Measurements from ENCODE around the gene VWCE. TPM values are rescaled to one million over a fixed set of nuclear protein-coding genes. Genes with fewer than 3 reads are reported as not detected.

The VWCE gene
- total and polyA plus RNA-seq, 7 donors: 0.23 to 1.4 (median 0.84) TPM

- H3K4me3 ChIP-seq: no peak overlapping the region
- H3K9me3 ChIP-seq: no peaks in the 10 kb centered on the region
- no peak overlapping the region for H3K27ac ChIP-seq
- peaks cover 0 to 21% (median 0%) of the 10 kb centered on the region in 3 donors for H3K27me3 ChIP-seq (ENCODE audit: insufficient read depth in 3 of 3, low read length in 2 of 3)
- peaks cover 30 to 61% of the 10 kb centered on the region in 2 donors for H3K36me3 ChIP-seq (ENCODE audit: insufficient read depth in 1 of 2, low read depth in 1 of 2)
- peak; percentile 36 to 50 (median 42) for ATAC-seq
- WGBS, 3 donors: 41 to 45% (median 45%) methylated on average over 5 of the region's 5 CpGs
- peak; percentile 42 to 65 for DNase-seq
- peaks cover 16% of the 10 kb centered on the region for H3K4me1 ChIP-seq
- intact Hi-C loops (cut with DNase I): no loop called here
- TF ChIP-seq CTCF (IDR thresholded peaks at IDR 0.05): no peak
These were observed 2.6 kb upstream of the VWCE start for GRCh38 chr11:61297746-61298145.

GRCh38 chr11:61297341-61297740, 2.2 kb upstream of the VWCE start:
- no peaks in the 10 kb centered on the region for H3K9me3 ChIP-seq
- DNase-seq (no peak), ATAC-seq (no peak)
- peaks cover 27 to 57% of the 10 kb centered on the region in 2 donors for H3K36me3 ChIP-seq (ENCODE audit: insufficient read depth in 1 of 2, low read depth in 1 of 2)
- H3K27me3 ChIP-seq (ENCODE audit: insufficient read depth in 3 of 3, low read length in 2 of 3): peaks cover 0 to 21% (median 0%) of the 10 kb centered on the region in 3 donors
- peaks cover 16% of the 10 kb centered on the region for H3K4me1 ChIP-seq
- no peak overlapping the region for H3K27ac ChIP-seq
- TF ChIP-seq CTCF (IDR thresholded peaks at IDR 0.05): no peak
- WGBS, 3 donors: 47 to 79% (median 65%) methylated on average over 1 of the region's 1 CpG
- intact Hi-C loops (cut with DNase I): no loop called here
- no peak overlapping the region for H3K4me3 ChIP-seq

GRCh38 chr11:61295596-61295926, 445 bp upstream of the VWCE start:
- ATAC-seq: peak in 1 of 4 donors; percentile 10
- H3K27ac ChIP-seq: no peak overlapping the region
- peak overlapping the region; percentile 69 for H3K4me3 ChIP-seq
- H3K27me3 ChIP-seq (ENCODE audit: insufficient read depth in 3 of 3, low read length in 2 of 3): peaks cover 0 to 21% (median 0%) of the 10 kb centered on the region in 3 donors
- intact Hi-C loops (cut with DNase I): no loop called here
- WGBS, 3 donors: 38 to 56% (median 49%) methylated on average over 12 of the region's 12 CpGs
- peaks cover 15 to 39% of the 10 kb centered on the region in 2 donors for H3K36me3 ChIP-seq (ENCODE audit: insufficient read depth in 1 of 2, low read depth in 1 of 2)
- no peak for DNase-seq
- H3K9me3 ChIP-seq: no peaks in the 10 kb centered on the region
- no peak for TF ChIP-seq CTCF (IDR thresholded peaks at IDR 0.05)
- H3K4me1 ChIP-seq: peaks cover 16% of the 10 kb centered on the region

- H3K9me3 ChIP-seq: no peaks in the 10 kb centered on the region
- no peak for TF ChIP-seq CTCF (IDR thresholded peaks at IDR 0.05)
- peaks cover 4 to 25% of the 10 kb centered on the region in 2 donors for H3K36me3 ChIP-seq (ENCODE audit: insufficient read depth in 1 of 2, low read depth in 1 of 2)
- H3K4me1 ChIP-seq: peaks cover 16% of the 10 kb centered on the region
- H3K4me3 ChIP-seq: peak overlapping the region; percentile 69
- H3K27me3 ChIP-seq (ENCODE audit: insufficient read depth in 3 of 3, low read length in 2 of 3): peaks cover 0 to 21% (median 0%) of the 10 kb centered on the region in 3 donors
- WGBS, 3 donors: 2 to 3% (median 3%) methylated on average over 55 to 60 of the region's 60 CpGs
- DNase-seq (peak; percentile 64 to 80), ATAC-seq (peak; percentile 45 to 64 (median 54))
- intact Hi-C loops (cut with DNase I): no loop called here
- no peak overlapping the region for H3K27ac ChIP-seq
These were observed 1.0 kb downstream of the VWCE start for GRCh38 chr11:61293867-61294716.

Measured in psoas muscle (tissue), 8 donors.